Measurements from ENCODE around the gene CRACR2A.

CRACR2A gene

GRCh38 chr12:3790642-3791041 is 37.7 kb upstream of the CRACR2A start:
- DNase-seq (ENCODE audit: low spot score): no peak
- no peak for TF ChIP-seq CTCF (IDR thresholded peaks at IDR 0.05; ENCODE audit: extremely low read depth, missing control alignments)

GRCh38 chr12:3789838-3790237 is 36.9 kb upstream of the CRACR2A start:
- no peak for DNase-seq (ENCODE audit: low spot score)
- no peak for TF ChIP-seq CTCF (IDR thresholded peaks at IDR 0.05; ENCODE audit: extremely low read depth, missing control alignments)

DNA sequence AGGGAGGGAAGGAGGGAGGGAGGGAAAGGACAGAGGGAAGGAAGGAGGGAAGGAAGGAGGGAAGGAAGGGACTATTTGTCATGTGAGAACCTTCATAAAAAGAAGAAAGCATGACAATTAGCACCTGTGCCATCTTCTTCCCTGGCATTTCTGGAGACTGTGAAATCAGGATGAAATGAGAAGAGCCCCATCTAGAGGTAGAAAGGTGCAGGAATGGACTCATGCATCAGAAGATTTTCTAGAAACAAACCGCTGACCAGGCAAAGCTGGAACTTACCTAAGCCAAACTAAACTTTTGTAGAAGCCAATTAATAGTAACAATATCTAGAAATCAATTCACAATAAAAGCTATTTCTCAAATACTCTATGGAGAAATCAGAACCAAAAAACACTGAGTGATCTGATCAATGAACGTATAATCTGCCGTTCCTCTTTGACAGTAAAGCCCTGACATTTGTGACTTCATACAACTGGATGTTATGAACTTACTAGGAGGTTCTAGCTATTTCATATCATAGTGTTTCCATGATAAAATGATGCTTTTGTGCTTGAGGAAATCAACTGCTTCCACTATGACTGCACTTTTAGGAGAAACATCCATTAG is 24.4 kb upstream of the CRACR2A start:
- DNase-seq (ENCODE audit: low spot score): peak; percentile 40
- peak; percentile 62 for TF ChIP-seq CTCF (IDR thresholded peaks at IDR 0.05; ENCODE audit: extremely low read depth, missing control alignments)

GRCh38 chr12:3775385-3776035 is 22.6 kb upstream of the CRACR2A start:
- no peak for TF ChIP-seq CTCF (IDR thresholded peaks at IDR 0.05; ENCODE audit: extremely low read depth, missing control alignments)
- DNase-seq (ENCODE audit: low spot score): no peak

DNA sequence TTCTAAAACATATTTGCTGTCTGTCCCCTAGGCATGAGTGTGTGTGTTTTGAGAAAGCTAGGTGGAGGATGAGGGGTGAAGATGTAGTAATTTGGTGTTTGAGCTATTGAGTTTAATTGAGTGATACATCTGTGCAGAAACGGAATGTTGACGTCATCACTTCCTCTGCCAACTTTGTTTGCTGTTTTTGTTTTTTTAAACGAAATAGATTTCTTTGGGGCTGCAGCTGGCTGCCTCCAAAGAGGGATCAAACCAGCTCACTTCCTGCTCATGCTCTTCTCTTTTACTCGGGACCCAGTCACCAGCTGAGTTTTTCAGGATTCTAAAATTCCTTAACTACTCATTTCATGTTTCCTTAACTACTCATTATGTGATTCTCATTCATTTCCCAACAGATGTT is 19.5 kb upstream of the CRACR2A start:
- no peak for DNase-seq (ENCODE audit: low spot score)
- no peak for TF ChIP-seq CTCF (IDR thresholded peaks at IDR 0.05; ENCODE audit: extremely low read depth, missing control alignments)

GRCh38 chr12:3771853-3772252 is 18.9 kb upstream of the CRACR2A start:
- no peak for DNase-seq (ENCODE audit: low spot score)
- TF ChIP-seq CTCF (IDR thresholded peaks at IDR 0.05; ENCODE audit: extremely low read depth, missing control alignments): no peak

DNA sequence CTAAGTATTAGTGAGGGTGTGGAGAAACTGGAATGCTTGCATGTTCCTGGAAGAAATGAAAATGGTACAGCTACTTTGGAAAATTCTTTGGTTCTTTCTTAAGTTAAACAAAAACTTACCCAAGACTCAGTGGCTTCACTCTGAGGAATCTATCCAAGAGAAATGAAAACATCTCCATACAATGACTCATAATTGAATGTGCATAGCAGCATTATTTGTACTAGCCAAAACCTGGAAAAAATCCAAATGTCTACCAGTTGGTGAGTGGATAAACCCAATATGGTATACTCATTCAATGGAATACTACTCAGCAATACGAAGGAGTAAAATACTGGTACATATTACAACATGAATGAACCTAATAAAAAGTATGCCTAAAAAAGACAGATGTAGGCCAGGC is 18.0 kb upstream of the CRACR2A start:
- no peak for DNase-seq (ENCODE audit: low spot score)
- no peak for TF ChIP-seq CTCF (IDR thresholded peaks at IDR 0.05; ENCODE audit: extremely low read depth, missing control alignments)

Measured in GM20000 (cell line).